Posterior vena cava (tissue), 2 donors: ENCODE measurements around the gene TRAK1. TPM values are rescaled to one million over a fixed set of nuclear protein-coding genes. Genes with fewer than 3 reads are reported as not detected.

ENCODE experiments used
- DNase-seq: peaks from one replicate; pipeline ENCODE4 v3.0.0-alpha.2; 2020; ENCODE audit warnings: low spot score
- intact Hi-C, 2 donors: fragments of 100-400 bp; cut with DNase I; formaldehyde crosslinking; loops; one replicate each; pipeline versions ENCODE4 v1.14.1 to v1.14.2; 2022 to 2023
- total RNA-seq, 2 donors: library from RNA; stranded (reverse); fragmentation: NEBNext Ultra II Directional; extraction: Animal tissue kit (Norgen Biotek cat#: 25700); gene quantifications; one replicate each; pipeline ENCODE4 v1.2.1, GENCODE V29; 2021
- donor health status: DM: yes; HTN: yes; CAD: no.
- donor health status: DM: yes; HTN: yes; CAD: no.

TRAK1 gene
- total RNA-seq, 2 donors from 2014 or later, result 29.4 to 39.2 TPM

DNA sequence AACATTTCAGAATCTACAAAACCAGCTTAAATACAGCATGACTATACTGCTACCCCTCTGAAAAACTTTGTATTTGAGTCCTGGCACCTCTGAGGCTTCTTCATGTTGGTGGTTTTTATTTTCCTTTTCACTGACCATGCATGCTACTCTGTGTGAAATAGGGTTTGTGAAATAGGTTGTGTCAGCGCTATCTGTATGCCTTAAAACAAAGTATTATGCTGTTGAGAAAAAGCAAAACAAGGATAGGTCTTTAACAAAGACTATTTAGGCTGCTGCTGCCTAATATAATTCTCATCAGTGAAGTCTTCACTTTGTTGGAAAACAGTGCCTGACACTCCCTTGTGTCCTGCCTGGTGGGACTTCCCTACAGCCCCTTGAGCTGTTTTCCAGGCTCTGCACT lies 28.7 kb upstream of the TRAK1 start:
- DNase-seq, result no peak
- intact Hi-C loops, result loop anchor here in 1 of 2 donors (5.0 kb wide), 1 partner anchor 40 kb away; no protein-coding TSS in a partner anchor

- no peak for DNase-seq
- intact Hi-C loops, result loop anchor here in 1 of 2 donors (5.0 kb wide), 1 partner anchor 42 kb away; no protein-coding TSS in a partner anchor
Measured at GRCh38 chr3:42063888-42064287, 27.3 kb upstream of the TRAK1 start.

DNA sequence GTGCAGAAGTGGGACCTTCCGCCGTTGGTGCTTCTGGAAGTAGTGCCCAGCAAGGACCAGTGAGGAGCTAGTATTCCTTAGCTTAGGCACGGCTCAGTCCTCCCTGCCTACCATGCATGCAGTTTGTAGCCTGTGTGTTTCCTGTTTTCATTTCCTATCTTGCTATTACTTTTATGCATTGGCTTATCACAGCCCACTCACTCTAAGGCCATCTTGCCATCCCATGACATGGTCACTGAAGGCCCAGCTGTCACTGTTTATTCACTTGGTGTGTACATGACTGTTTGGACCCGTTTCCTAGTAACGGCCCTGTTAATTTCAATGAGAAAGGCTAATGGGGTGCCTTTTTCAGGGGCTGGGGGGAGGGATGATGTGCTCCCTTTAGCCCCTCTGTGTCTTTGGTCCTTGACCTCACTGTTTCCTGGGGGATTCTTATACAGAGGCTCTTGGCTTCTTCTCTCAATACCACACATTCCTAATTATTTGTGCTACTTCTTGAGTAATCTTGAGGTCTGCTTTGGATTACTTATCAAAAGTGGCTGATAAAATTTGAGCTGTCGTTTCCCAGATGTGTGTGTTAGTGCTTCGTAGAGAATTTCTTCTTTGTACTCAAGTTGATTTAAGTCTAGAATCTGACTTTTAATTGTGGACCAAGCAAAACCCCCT lies 24.5 kb upstream of the TRAK1 start:
- intact Hi-C loops, result no loop called here

GRCh38 chr3:42067326-42067725 lies 23.8 kb upstream of the TRAK1 start:
- intact Hi-C loops, result no loop called here
- DNase-seq, result no peak

More for the DNA sequence above, 24.5 kb upstream of the TRAK1 start:
- DNase-seq, result no peak

DNA sequence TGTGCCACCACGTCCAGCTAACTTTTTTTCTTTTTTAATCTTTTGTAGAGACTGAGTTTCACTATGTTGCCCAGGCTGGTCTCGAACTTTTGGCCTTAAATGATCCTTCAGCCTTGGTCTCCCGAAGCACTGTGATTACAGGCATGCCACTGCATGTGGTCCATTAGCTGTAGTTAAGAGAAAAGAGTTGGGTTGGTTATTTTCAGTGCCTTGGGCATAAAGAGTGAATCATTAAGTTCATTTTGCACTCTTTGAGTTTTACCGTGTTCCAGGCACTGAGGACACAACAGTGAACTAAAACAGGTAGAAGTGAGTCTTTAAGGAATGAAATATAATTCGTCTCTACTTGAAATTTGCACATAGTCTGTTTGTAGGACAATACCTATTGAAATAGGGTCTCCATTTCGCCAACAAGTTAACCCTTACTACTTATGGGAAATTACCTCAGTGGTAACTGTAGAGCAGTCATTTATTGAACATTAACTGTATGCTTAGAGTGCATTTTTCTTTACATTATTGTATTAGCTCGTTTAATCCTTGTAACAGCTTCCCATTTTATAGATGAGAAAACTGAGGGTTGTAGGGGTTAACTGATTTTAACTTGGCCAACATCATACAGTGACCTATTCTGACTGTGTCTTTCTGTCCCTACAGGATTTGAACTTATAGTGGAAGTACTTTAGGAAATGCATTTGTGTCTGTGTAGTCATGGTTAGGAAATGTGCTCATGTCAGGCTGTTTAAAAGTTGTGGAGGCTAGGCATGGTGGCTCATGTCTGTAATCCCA lies 22.7 kb upstream of the TRAK1 start:
- no peak for DNase-seq
- intact Hi-C loops, result no loop called here

DNA sequence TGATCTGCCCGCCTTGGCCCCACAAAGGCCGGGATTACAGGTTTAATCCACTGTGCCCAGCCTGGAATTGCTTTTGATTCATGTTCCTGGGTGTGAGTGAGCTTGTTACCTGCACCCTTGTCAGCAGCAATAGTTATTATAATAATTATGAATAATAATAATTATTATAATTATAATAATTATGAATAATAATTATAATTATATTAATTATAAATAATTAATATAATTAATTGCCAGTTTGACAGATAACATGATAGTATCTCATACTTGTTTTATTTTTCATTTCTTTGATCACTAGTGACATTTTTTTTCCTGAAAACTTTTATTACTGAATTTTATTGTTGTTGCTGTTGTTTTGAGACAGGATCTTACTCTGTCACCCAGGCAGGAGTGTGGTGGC lies 21.1 kb upstream of the TRAK1 start:
- no peak for DNase-seq
- intact Hi-C loops, result no loop called here

GRCh38 chr3:42070524-42070923 lies 20.6 kb upstream of the TRAK1 start:
- intact Hi-C loops, result no loop called here
- no peak for DNase-seq

- intact Hi-C loops, result no loop called here
- no peak for DNase-seq
Measured at GRCh38 chr3:42071904-42072812, 19.0 kb upstream of the TRAK1 start.

DNA sequence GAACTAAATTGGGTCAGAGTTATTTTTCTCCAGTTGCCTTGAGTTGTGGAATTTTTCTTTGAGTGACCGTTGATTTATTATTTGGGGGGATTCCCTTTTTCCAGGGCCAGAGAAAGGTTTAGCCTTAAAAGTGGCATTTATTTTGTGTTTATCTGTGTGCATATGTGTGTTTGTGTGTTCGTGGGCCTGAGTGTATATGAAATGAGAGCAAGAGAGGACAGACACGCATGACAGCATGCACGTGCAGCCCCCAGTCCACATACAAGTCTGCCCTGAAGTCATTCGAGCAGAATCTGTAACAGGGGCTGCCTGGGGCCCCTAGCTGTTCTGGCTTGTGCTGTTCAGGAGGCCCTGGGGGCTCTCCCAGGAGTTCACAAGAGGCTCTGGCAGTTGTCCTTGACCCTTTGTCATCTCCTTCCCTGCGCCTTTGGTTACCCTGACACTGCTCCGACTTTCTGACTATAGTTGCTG lies 18.3 kb upstream of the TRAK1 start:
- intact Hi-C loops, result no loop called here
- no peak for DNase-seq

DNA sequence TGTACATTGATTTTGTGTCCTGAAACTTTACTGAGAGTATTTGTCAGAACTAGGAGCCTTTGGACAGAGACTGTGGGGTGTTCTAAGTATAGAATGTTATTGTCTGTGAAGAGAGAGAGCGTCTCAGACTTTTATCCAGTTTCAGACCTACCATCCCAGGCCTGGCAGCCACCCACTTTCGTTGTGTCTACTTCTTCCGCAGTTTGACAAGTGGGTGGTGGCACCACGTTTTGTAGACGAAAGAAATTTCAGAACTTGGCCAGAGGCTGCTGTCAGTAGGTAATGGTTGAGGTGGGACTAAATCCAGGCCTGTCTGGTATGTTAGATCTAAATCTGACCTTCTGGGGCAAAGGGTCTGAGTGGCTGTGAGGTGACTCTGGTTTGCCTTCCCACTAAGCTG lies 13.4 kb upstream of the TRAK1 start:
- intact Hi-C loops, result no loop called here

GRCh38 chr3:42078677-42079076 lies 12.5 kb upstream of the TRAK1 start:
- intact Hi-C loops, result no loop called here
- no peak for DNase-seq

More for the DNA sequence above, 13.4 kb upstream of the TRAK1 start:
- DNase-seq, result no peak

DNA sequence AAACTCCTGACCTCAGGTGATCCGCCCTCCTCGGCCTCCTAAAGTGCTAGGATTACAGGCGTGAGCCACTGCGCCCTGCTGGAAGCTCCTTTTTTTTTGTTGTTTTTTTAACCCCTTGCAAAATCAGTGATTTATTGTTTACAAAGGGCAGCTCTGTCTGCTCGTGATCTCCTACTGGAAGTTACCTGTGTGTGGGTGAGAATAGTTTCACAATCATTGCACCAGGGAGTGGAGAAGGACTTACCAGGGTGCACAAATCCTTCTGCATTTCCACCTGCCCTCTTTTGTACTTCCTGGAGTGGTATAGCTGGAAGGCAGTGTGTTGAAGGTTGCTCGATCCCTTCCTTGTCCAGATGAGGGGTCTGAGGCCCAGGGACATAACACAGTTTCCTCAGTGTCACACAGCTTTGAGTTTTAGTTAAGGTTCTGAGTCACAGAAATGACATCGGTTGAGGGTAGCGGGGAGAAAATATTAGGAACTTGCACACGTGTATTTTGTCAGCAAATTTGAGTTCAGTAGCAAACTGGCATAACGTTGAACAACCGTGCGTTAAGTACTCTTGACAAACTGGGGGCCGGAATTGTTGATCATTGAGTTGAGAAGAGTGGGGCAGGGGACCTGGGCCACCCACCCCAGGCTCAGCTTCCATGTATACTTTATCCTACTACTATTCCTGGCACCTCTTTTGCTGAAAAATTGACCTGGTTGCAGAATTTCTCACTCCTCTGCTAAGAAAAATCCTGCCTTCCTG lies 11.3 kb upstream of the TRAK1 start:
- intact Hi-C loops, result no loop called here
- no peak for DNase-seq

DNA sequence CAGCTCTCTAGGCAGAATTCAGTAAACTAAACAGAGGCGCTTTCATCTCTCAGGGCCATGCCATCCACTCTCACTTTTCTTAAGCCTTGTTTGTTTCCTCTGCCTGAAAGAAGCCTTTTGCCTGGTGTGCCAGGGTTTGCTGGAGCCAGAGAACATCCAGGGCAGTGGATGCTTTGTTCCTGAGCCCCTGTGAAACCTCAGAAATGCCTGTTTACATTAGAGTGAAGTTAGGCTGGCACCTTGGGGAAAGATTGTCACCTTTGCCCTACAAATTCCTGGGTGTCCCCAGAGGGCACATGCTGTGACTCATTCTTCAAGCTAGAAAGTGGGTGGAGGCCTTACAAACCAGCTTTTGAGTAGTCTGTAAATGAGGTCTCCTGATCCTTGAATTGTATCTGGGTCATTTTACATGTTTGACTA lies 10.7 kb upstream of the TRAK1 start:
- no peak for DNase-seq
- intact Hi-C loops, result no loop called here

DNA sequence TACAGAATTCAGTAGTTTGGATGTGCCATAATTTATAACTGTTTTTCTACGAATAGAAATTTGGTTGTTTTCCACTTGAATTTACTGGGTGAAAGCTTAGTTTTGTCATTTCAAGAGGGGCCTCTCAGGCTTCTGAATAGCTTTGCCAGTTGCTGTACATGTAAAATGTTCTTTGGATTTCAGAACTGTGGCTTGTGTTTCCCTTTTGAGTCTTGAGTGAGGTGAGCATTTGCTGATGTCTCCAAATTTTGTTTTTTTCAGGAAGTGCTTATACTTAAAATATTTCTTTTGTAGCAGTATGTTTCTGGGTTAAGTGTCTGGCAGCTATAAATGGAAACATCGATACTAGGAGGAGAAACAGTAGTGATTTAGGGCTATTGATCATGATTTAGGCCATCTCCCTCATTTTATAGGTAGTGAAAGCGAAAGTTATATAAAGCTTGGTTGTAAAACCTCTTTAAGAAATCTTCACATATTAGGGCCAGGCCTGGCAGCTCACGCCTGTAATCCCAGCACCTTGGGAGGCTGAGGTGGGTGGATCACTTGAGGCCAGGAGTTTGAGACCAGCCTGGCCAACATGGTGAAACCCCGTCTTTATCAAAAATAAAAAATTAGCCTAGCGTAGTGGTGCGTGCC lies 9.2 kb upstream of the TRAK1 start:
- DNase-seq, result no peak
- intact Hi-C loops, result no loop called here

GRCh38 chr3:42084586-42084985 lies 6.6 kb upstream of the TRAK1 start:
- no peak for DNase-seq
- intact Hi-C loops, result no loop called here

DNA sequence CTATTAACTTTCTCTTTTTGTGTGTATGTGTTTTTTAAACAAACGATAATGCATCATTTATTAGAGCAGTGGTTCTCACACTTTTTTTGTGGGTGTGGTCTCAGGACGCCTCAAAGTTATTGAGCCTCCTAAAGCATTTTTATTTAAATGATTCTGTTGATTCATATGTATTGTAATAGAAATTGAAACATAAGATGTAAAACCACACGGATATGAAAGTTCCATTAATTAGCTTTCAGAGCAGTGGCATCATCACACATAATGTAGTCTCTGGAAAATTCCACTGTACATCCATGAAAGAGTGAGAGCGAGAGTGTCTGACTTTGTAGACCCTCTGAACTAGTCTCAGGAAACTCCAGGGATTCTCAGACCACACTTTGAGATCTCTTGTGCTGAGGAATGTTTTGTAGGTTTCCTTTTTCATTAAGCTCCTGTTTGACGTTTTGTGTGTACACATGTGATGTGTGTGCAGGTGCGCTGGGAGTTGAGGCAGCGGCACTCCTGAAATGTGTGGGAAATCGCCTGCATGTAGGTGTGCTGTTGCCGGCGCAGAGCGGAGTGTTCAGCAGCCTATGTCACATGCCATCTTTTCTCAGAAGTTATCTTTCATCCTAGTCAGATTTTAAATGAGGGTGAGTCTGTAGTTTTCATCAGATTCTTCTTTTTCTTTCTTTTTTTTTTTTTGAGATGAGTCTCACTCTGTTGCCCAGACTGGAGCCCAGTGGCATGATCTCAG lies 5.3 kb upstream of the TRAK1 start:
- DNase-seq, result no peak
- intact Hi-C loops, result no loop called here

DNA sequence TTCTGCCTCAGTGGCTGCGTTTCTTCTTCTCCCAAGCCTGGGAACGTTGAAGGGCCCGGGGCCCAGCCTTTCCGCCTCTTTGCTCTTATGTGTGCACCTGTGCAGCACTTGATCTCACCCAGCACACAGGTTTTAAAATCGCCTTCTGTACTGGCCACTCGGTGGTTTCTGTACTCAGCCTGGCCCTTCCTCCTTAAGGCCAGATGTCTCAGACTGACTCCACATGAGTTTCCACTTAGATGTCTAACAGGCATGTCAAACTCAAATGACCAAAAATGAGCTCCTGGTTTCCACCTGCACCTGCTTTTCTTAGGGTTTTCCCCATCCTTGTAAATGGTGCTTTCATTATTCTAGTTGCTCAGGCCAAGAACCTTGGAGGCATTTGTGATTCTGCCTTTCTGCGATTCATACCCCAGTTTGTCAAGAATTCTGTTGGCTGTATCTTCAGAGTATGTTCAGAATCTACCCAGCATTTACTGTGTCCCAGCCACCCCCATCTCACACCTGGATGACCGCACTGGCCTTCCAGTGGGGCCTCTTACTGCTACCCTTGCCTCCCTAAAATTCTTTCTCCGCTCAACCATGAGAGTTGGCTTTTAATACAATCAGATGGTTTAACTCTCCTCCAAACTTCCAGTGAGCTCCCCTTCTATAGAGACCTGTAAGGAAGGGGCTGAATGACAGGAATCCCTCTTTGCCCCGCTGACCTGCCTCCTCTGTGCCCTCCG lies 2.2 kb upstream of the TRAK1 start:
- no peak for DNase-seq
- intact Hi-C loops, result no loop called here
